Measurements from ENCODE around the gene CCDC78. TPM values are rescaled to one million over a fixed set of nuclear protein-coding genes. Genes with fewer than 3 reads are reported as not detected.

The CCDC78 gene
- total and polyA plus RNA-seq, 2 of the 13 experiments (the other 11 are each of a cell fraction or from before 2014, with no cell fraction given): 0.53 to 1.5 TPM

DNA sequence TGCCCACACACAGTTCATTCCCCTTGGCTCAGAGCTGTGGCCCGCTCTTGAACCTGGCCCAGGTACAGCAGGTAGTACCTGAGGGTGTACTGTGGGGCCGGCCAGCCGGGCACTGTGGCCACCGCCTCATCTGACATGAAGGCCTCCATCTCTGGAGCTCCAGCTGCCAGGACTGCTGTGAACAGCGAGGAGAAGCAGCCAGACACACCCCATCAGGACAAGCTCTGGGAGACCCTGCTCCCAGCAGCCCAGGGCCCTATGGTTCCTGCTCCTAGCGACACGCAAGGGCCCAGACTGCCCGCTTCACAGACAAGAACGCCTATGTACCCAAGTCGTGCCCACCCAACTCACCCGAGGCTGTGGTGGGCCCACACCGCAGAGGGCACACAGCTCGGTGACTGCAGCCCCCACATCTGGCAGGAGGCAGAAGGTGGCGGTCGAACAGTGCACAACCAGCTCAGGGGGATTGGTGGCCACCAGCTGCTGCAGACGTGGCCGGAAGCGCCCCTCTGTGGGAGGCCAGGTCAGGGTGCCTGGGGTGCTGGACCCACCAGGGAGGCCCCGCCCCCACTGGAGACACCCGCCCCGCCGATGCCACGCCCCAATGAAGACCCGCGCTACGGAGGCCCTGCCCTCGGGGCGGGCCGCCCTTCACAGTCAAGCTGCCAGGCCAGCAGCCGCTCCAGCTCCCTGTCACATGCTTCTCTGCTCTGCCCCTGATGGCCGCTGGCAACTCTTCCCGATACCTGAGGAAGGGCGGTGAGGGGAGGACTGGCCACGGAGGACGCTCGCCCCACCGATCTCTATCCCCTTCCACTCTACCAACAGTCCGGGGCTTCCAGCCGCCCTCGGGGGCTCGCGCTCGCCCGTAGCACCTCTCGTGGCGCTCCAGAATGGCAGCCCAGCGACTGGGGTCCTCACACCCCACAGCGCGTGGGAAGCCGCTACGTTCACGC lies 47.1 kb downstream of the CCDC78 start (continued):
- TF ChIP-seq ZNF784 (CRISPR knock-in tag; IDR thresholded peaks at IDR 0.05; ENCODE audit: borderline replicate concordance) (peak; percentile 64; the same call in 1 of the 2 replicates), UBTF (CRISPR knock-in tag; IDR thresholded peaks at IDR 0.05) (peak; percentile 33), HDAC1 (CRISPR knock-in tag; IDR thresholded peaks at IDR 0.05) (peak; percentile 31; the same call in 1 of the 2 replicates), HNRNPL (IDR thresholded peaks at IDR 0.05; ENCODE audit: low read depth, low read length) (peak; percentile 65; the same call in 1 of the 2 replicates), TARDBP (CRISPR knock-in tag; IDR thresholded peaks at IDR 0.05) (peak; percentile 66; the same call in 1 of the 2 replicates), GABPA (IDR thresholded peaks at IDR 0.05; ENCODE audit: low read depth, low read length) (0 out of 2 replicates have a peak, but pooled peaks have one; percentile 27), GABPA (CRISPR knock-in tag; IDR thresholded peaks at IDR 0.05; ENCODE audit: low read depth) (peak; percentile 80), PHF8 (CRISPR knock-in tag; IDR thresholded peaks at IDR 0.05) (peak; percentile 50), ZFX (CRISPR knock-in tag; IDR thresholded peaks at IDR 0.05; ENCODE audit: low read depth) (peak; percentile 87), SMYD3 (CRISPR knock-in tag; IDR thresholded peaks at IDR 0.05) (no peak), ZNF550 (CRISPR knock-in tag; IDR thresholded peaks at IDR 0.05; ENCODE audit: borderline replicate concordance) (no peak), ZNF768 (CRISPR knock-in tag; IDR thresholded peaks at IDR 0.05) (peak; percentile 18; the same call in 1 of the 2 replicates), NKX3-1 (CRISPR knock-in tag; IDR thresholded peaks at IDR 0.05) (no peak), TFE3 (CRISPR knock-in tag; IDR thresholded peaks at IDR 0.05) (peak; percentile 81), SPEN (CRISPR knock-in tag; IDR thresholded peaks at IDR 0.05; ENCODE audit: low read depth) (peak; percentile 76), MXI1 (IDR thresholded peaks at IDR 0.05; ENCODE audit: borderline replicate concordance, low read depth, low read length) (peak; percentile 60; the same call in 1 of the 3 replicates), POLR2A (IDR thresholded peaks at IDR 0.05; ENCODE audit: insufficient read depth in 1 of 2, low read depth in 2 of 2, low read length in 2 of 2) (peak; percentile 32 to 76; a peak in 2 of 4 replicates), SALL1 (CRISPR knock-in tag; IDR thresholded peaks at IDR 0.05) (peak; percentile 56; the same call in 1 of the 2 replicates), ZNF589 (CRISPR knock-in tag; conservative IDR thresholded peaks at IDR 0.05) (peak; percentile 87; the same call in 1 of the 2 replicates)
- TF ChIP-seq, protein P1, sequence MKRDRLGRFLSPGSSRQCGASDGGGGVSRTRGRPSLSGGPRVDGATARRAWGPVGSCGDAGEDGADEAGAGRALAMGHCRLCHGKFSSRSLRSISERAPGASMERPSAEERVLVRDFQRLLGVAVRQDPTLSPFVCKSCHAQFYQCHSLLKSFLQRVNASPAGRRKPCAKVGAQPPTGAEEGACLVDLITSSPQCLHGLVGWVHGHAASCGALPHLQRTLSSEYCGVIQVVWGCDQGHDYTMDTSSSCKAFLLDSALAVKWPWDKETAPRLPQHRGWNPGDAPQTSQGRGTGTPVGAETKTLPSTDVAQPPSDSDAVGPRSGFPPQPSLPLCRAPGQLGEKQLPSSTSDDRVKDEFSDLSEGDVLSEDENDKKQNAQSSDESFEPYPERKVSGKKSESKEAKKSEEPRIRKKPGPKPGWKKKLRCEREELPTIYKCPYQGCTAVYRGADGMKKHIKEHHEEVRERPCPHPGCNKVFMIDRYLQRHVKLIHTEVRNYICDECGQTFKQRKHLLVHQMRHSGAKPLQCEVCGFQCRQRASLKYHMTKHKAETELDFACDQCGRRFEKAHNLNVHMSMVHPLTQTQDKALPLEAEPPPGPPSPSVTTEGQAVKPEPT (CRISPR knock-in tag; IDR thresholded peaks at IDR 0.05; ENCODE audit: low read depth): no peak
- TF ChIP-seq, protein P2, sequence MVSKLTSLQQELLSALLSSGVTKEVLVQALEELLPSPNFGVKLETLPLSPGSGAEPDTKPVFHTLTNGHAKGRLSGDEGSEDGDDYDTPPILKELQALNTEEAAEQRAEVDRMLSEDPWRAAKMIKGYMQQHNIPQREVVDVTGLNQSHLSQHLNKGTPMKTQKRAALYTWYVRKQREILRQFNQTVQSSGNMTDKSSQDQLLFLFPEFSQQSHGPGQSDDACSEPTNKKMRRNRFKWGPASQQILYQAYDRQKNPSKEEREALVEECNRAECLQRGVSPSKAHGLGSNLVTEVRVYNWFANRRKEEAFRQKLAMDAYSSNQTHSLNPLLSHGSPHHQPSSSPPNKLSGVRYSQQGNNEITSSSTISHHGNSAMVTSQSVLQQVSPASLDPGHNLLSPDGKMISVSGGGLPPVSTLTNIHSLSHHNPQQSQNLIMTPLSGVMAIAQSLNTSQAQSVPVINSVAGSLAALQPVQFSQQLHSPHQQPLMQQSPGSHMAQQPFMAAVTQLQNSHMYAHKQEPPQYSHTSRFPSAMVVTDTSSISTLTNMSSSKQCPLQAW (CRISPR knock-in tag; IDR thresholded peaks at IDR 0.05): peak; percentile 44; the same call in 1 of the 2 replicates
